Loucy (cell line): Measurements from ENCODE around the gene ADAM22.

Experiments used
- H2AFZ ChIP-seq: fragments of 200-600 bp; sonication (generic); 2 replicates; pipeline ENCODE4 v1.6.0; 2016; ENCODE audit warnings: antibody characterized with exemption, mild to moderate bottlenecking, low read length, moderate library complexity
- H3F3A ChIP-seq: fragments of 200-600 bp; 2 replicates; pipeline ENCODE4 v1.6.0; 2016; ENCODE audit warnings: antibody characterized with exemption, low read depth, mild to moderate bottlenecking
- H3K27me3 ChIP-seq: fragments of 200-600 bp; sonication (generic); 2 replicates; pipeline ENCODE4 v1.6.1; 2014; ENCODE audit warnings: low read length, mild to moderate bottlenecking; ENCODE audit not compliant: insufficient read depth, poor library complexity, severe bottlenecking
- H3K36me3 ChIP-seq: fragments of 200-600 bp; sonication (generic); 2 replicates; pipeline ENCODE4 v1.6.1; 2016; ENCODE audit warnings: low read length; ENCODE audit not compliant: insufficient read depth
- H3K4me1 ChIP-seq: fragments of 200-600 bp; sonication (generic); 2 replicates; pipeline ENCODE4 v1.5.1; 2014; ENCODE audit warnings: low read length, mild to moderate bottlenecking; ENCODE audit not compliant: insufficient read depth, poor library complexity, severe bottlenecking
- H3K4me2 ChIP-seq: fragments of 200-600 bp; sonication (generic); 2 replicates; pipeline ENCODE4 v1.6.0; 2014; ENCODE audit warnings: antibody characterized with exemption, low read length, low read depth, mild to moderate bottlenecking; ENCODE audit not compliant: poor library complexity, severe bottlenecking
- H3K4me3 ChIP-seq: fragments of 200-600 bp; sonication (generic); 2 replicates; pipeline ENCODE4 v1.5.1; 2014; ENCODE audit warnings: low read length, mild to moderate bottlenecking, mixed read lengths; ENCODE audit not compliant: poor library complexity, severe bottlenecking
- H3K79me2 ChIP-seq: fragments of 200-600 bp; sonication (generic); 2 replicates; pipeline ENCODE4 v1.6.1; 2014; ENCODE audit warnings: low read length; ENCODE audit not compliant: insufficient read depth
- H3K9ac ChIP-seq: fragments of 200-600 bp; sonication (generic); 2 replicates; pipeline ENCODE4 v1.6.0; 2014; ENCODE audit warnings: mild to moderate bottlenecking, low read depth, low read length, moderate library complexity; ENCODE audit not compliant: poor library complexity, severe bottlenecking
- H3K9me2 ChIP-seq: fragments of 200-600 bp; sonication (generic); replicated peaks from 2 replicates; pipeline ENCODE4 v1.6.1; 2016; ENCODE audit warnings: low read depth, low read length, mixed read lengths
- H3K9me3 ChIP-seq: fragments of 200-600 bp; sonication (generic); 2 replicates; pipeline ENCODE4 v1.6.1; 2014; ENCODE audit warnings: mild to moderate bottlenecking, antibody characterized with exemption, low read length, low read depth; ENCODE audit not compliant: insufficient read depth
- H4K20me1 ChIP-seq: fragments of 200-600 bp; sonication (generic); 2 replicates; pipeline ENCODE4 v1.6.0; 2014; ENCODE audit warnings: antibody characterized with exemption, low read length, mild to moderate bottlenecking; ENCODE audit not compliant: insufficient read depth, poor library complexity, severe bottlenecking
- EZH2phosphoT487 ChIP-seq: fragments of 200-600 bp; IDR thresholded peaks from 2 replicates; pipeline ENCODE4 v1.6.1; 2018; ENCODE audit warnings: antibody characterized with exemption, mild to moderate bottlenecking, moderate library complexity, borderline replicate concordance
- TF ChIP-seq, protein P1 (sequence below): fragments of 200-600 bp; sonication (generic); conservative IDR thresholded peaks from 2 replicates; pipeline ENCODE4 v1.5.1; 2014; ENCODE audit warnings: mild to moderate bottlenecking, antibody characterized with exemption, low read length

Gene ADAM22

DNA sequence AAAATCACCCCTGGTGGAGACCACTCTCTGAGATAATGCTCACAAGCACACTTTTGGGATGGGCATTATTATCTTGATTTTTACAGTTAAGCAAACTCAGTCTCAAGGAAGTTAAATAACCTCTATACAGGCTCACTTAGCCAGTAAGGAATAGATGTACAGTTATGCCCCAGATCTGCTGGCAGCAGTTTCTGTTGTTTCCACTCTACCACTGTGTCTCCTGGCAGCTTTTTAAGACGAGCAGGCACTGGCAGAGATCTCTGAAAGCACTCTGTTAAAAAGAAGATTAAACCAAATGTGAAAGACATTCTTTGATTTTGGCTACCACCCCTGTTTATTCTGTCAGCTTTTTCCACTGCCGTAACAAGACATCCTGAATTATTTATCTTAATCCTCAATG, 212.6 kb downstream of the ADAM22 start:
- Histone ChIP-seq H3K4me2 (no peak overlapping the region), H3K4me3 (no peak overlapping the region), H3K79me2 (no peaks in the 10 kb centered on the region), H3K9ac (no peak overlapping the region), H3K9me3 (no peaks in the 10 kb centered on the region), H2AFZ (no peak overlapping the region), H3K27me3 (no peaks in the 10 kb centered on the region), H3K36me3 (peaks cover 22% of the 10 kb centered on the region; the same call in 1 of the 2 replicates), H3K9me2 (no peaks in the 10 kb centered on the region), H4K20me1 (no peaks in the 10 kb centered on the region), H3K4me1 (no peaks in the 10 kb centered on the region), H3F3A (no peaks in the 10 kb centered on the region)
- TF ChIP-seq, protein P1, sequence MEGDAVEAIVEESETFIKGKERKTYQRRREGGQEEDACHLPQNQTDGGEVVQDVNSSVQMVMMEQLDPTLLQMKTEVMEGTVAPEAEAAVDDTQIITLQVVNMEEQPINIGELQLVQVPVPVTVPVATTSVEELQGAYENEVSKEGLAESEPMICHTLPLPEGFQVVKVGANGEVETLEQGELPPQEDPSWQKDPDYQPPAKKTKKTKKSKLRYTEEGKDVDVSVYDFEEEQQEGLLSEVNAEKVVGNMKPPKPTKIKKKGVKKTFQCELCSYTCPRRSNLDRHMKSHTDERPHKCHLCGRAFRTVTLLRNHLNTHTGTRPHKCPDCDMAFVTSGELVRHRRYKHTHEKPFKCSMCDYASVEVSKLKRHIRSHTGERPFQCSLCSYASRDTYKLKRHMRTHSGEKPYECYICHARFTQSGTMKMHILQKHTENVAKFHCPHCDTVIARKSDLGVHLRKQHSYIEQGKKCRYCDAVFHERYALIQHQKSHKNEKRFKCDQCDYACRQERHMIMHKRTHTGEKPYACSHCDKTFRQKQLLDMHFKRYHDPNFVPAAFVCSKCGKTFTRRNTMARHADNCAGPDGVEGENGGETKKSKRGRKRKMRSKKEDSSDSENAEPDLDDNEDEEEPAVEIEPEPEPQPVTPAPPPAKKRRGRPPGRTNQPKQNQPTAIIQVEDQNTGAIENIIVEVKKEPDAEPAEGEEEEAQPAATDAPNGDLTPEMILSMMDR: no peak
- TF ChIP-seq EZH2phosphoT487: no peak

DNA sequence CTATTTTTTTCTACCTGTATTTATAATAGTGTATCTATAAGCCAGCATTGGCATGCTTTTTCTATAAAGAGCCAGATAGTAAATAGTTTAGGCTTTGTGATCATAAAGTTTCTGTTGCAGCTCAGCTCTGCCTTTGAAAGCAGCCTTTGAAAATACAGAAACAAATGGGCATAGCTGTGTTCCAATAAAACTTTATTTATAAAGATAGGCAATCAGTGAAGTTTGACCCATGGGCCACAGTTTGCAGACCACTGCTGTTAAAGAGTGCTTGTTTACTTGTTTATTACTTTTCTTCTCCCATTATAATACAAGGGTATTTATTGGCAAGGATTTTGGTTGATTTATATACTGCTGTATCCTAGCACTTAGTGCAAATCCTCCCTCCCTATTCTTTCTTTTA, 213.3 kb downstream of the ADAM22 start:
- TF ChIP-seq EZH2phosphoT487: no peak
- TF ChIP-seq, protein P1: no peak
- no peak overlapping the region for H2AFZ ChIP-seq

DNA sequence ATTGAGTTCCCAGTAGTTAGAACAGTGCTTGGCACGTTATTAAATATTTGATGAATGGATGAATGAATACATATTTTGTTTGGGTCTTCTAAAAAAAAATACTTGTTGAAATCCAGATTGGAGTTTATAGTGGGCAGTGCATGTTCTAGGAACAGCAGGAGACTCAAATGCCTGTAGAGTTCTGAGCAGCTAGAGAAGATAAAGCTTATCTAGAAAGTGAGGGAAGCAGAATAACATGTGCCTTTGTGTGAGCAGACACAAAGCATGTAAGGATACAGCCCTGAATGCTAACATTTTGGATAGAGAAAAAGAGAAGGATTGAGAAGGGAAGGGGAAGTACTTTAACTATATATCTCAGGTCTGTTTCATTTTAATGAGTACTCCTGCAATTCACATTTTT, 213.9 kb downstream of the ADAM22 start:
- H3F3A ChIP-seq: no peaks in the 10 kb centered on the region
- no peaks in the 10 kb centered on the region for H4K20me1 ChIP-seq
- no peaks in the 10 kb centered on the region for H3K9me2 ChIP-seq
- H3K27me3 ChIP-seq: no peaks in the 10 kb centered on the region
- H3K4me1 ChIP-seq: no peaks in the 10 kb centered on the region
- no peak overlapping the region for H3K9ac ChIP-seq
- no peak overlapping the region for H2AFZ ChIP-seq
- no peak overlapping the region for H3K4me3 ChIP-seq
- H3K79me2 ChIP-seq: no peaks in the 10 kb centered on the region
- peaks cover 22% of the 10 kb centered on the region; the same call in 1 of the 2 replicates for H3K36me3 ChIP-seq
- no peaks in the 10 kb centered on the region for H3K9me3 ChIP-seq
- no peak overlapping the region for H3K4me2 ChIP-seq
- TF ChIP-seq, protein P1: no peak
- no peak for TF ChIP-seq EZH2phosphoT487

More for the DNA sequence above, 213.3 kb downstream of the ADAM22 start:
- Histone ChIP-seq H3K4me2 (no peak overlapping the region), H3K79me2 (no peaks in the 10 kb centered on the region), H3K27me3 (no peaks in the 10 kb centered on the region), H3K4me1 (no peaks in the 10 kb centered on the region), H3K36me3 (peaks cover 22% of the 10 kb centered on the region; the same call in 1 of the 2 replicates), H4K20me1 (no peaks in the 10 kb centered on the region), H3K4me3 (no peak overlapping the region), H3K9ac (no peak overlapping the region), H3F3A (no peaks in the 10 kb centered on the region), H3K9me3 (no peaks in the 10 kb centered on the region), H3K9me2 (no peaks in the 10 kb centered on the region)
